Caco-2 (cell line): Measurements from ENCODE around the gene HSPH1. TPM values are rescaled to one million over a fixed set of nuclear protein-coding genes. Genes with fewer than 3 reads are reported as not detected.

Experiments used
- BruUV-seq: library from RNA; stranded (reverse); fragments of 400-500 nt; replicated peaks from 2 replicates; lab custom pipeline; 2021; lab: Mats Ljungman, UMichigan
- CTCF ChIA-PET: fragments of 300-600 bp; sonication (Branson Sonifier 250); formaldehyde crosslinking; loops from one replicate; lab custom pipeline; 2022; ENCODE audit warnings: antibody characterized with exemption; lab: Charles Lee
- POLR2A ChIA-PET: fragments of 300-600 bp; sonication (Branson Sonifier 250); formaldehyde crosslinking; loops from one replicate; lab custom pipeline; 2022; ENCODE audit warnings: antibody characterized with exemption; lab: Charles Lee
- DNase-seq, 2 experiments: peaks; one replicate each; pipeline versions ENCODE4 v3.0.0 to v3.0.0-alpha.2; 2020 to 2022
- H3K27me3 ChIP-seq: replicated peaks from 2 replicates; pipeline ENCODE4 v1.6.0; 2011; ENCODE audit warnings: low read length; ENCODE audit not compliant: control insufficient read depth, insufficient read depth
- H3K36me3 ChIP-seq: 2 replicates; pipeline ENCODE4 v1.5.1; 2011; ENCODE audit warnings: low read length; ENCODE audit not compliant: control insufficient read depth, insufficient read depth
- H3K4me1 ChIP-seq: fragments of 250-450 bp; sonication (Bioruptor Pico); 2 replicates; pipeline ENCODE4 v1.5.1; 2020; ENCODE audit warnings: mild to moderate bottlenecking
- H3K4me3 ChIP-seq: 2 replicates; pipeline ENCODE4 v1.5.1; 2011; ENCODE audit warnings: low read depth, mild to moderate bottlenecking, control low read depth, low read length
- H3K9me3 ChIP-seq: fragments of 250-450 bp; sonication (Bioruptor Pico); 2 replicates; pipeline ENCODE4 v1.5.1; 2020; ENCODE audit warnings: mild to moderate bottlenecking, moderate library complexity
- H3K27ac Mint-ChIP-seq: one replicate; pipeline ENCODE4 v1.8.0; 2022; ENCODE audit warnings: mixed read lengths; ENCODE audit not compliant: unreplicated experiment
- H3K27me3 Mint-ChIP-seq: one replicate; pipeline ENCODE4 v1.8.0; 2022; ENCODE audit warnings: mixed read lengths; ENCODE audit not compliant: insufficient read depth, unreplicated experiment
- H3K36me3 Mint-ChIP-seq: one replicate; pipeline ENCODE4 v1.8.0; 2022; ENCODE audit warnings: mild to moderate bottlenecking, mixed read lengths; ENCODE audit not compliant: insufficient read depth, unreplicated experiment
- H3K4me1 Mint-ChIP-seq: one replicate; pipeline ENCODE4 v1.8.0; 2022; ENCODE audit warnings: low read depth, mixed read lengths; ENCODE audit not compliant: unreplicated experiment
- H3K4me3 Mint-ChIP-seq: one replicate; pipeline ENCODE4 v1.8.0; 2022; ENCODE audit warnings: mild to moderate bottlenecking, moderate library complexity, mixed read lengths; ENCODE audit not compliant: unreplicated experiment
- H3K9me3 Mint-ChIP-seq: one replicate; pipeline ENCODE4 v1.8.0; 2022; ENCODE audit warnings: mixed read lengths; ENCODE audit not compliant: unreplicated experiment
- intact Hi-C: fragments of 100-400 bp; cut with micrococcal nuclease; formaldehyde crosslinking; loops from one replicate; pipeline ENCODE4 v1.10.0; 2022; ENCODE audit not compliant: unreplicated experiment
- total RNA-seq: library from RNA; stranded (reverse); gene quantifications from 2 replicates; pipeline ENCODE4 v1.2.3, GENCODE V29; 2022
- TF ChIP-seq, protein P1 (sequence below), 2 experiments: fragments of 200-600 bp in 1 of 2; IDR thresholded peaks; 1 replicate in 1 of 2; 2 replicates in 1 of 2; pipeline versions ENCODE4 v1.5.1 to v1.8.0; 2011 to 2022; ENCODE audit warnings: antibody characterized with exemption in 1 of 2, control low read depth in 1 of 2, inconsistent platforms in 1 of 2, low read depth in 1 of 2, low read length in 1 of 2, mild to moderate bottlenecking in 1 of 2, moderate library complexity in 1 of 2; ENCODE audit not compliant: insufficient read depth in 1 of 2, severe bottlenecking in 1 of 2, unreplicated experiment in 1 of 2

The HSPH1 gene
- total RNA-seq, 1 experiment from 2014 or later: 141 TPM

DNA sequence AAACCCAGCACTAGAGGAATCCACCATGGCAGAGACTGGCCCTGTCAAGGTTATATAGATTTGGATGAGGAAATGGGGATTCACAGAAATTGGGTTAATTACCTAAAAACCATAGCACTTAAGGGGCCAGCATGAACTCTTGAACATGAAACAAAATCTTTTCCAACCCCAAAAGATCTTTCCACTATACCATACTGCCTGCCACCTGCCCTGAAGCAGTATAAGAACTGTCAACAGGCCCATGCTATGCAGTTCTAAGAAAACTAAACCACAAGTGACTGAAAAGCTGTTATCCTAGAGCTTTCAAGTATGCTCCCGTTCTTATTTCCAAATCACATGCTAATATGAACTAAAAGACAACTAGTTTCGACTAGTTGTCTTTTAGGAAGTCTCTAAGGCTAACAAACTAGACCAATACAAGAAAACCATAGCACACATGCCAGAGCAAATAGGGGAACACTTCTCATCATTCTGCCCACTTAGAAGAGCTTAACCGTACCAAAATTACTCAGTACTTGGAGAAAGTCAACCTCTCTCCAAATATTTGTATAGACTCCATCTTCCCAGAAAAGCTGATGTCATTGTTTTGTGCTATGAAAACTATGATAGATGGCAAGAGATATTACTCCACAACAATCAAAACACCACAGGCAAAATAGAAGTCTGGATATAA, 27.5 kb downstream of the HSPH1 start:
- Mint-ChIP-seq H3K36me3 (peaks cover 61% of the 10 kb centered on the region), H3K27ac (no peak overlapping the region), H3K9me3 (no peaks in the 10 kb centered on the region), H3K27me3 (no peaks in the 10 kb centered on the region), H3K4me3 (no peak overlapping the region), H3K4me1 (no peaks in the 10 kb centered on the region)
- no peaks in the 10 kb centered on the region; the same call in 1 of the 2 replicates for H3K36me3 ChIP-seq
- TF ChIP-seq, protein P1, sequence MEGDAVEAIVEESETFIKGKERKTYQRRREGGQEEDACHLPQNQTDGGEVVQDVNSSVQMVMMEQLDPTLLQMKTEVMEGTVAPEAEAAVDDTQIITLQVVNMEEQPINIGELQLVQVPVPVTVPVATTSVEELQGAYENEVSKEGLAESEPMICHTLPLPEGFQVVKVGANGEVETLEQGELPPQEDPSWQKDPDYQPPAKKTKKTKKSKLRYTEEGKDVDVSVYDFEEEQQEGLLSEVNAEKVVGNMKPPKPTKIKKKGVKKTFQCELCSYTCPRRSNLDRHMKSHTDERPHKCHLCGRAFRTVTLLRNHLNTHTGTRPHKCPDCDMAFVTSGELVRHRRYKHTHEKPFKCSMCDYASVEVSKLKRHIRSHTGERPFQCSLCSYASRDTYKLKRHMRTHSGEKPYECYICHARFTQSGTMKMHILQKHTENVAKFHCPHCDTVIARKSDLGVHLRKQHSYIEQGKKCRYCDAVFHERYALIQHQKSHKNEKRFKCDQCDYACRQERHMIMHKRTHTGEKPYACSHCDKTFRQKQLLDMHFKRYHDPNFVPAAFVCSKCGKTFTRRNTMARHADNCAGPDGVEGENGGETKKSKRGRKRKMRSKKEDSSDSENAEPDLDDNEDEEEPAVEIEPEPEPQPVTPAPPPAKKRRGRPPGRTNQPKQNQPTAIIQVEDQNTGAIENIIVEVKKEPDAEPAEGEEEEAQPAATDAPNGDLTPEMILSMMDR (IDR thresholded peaks at IDR 0.05; ENCODE audit: insufficient read depth in 1 of 2, low read depth in 1 of 2, low read length in 1 of 2, severe bottlenecking in 1 of 2, unreplicated experiment in 1 of 2): no peak
- CTCF ChIA-PET: no interaction called here
- H3K9me3 ChIP-seq: no peaks in the 10 kb centered on the region
- BruUV-seq: no TSS peak
- POLR2A ChIA-PET: no interaction called here
- intact Hi-C loops: no loop called here
- no peak overlapping the region for H3K4me3 ChIP-seq
- no peak for DNase-seq
- no peaks in the 10 kb centered on the region for H3K27me3 ChIP-seq
- no peaks in the 10 kb centered on the region for H3K4me1 ChIP-seq

DNA sequence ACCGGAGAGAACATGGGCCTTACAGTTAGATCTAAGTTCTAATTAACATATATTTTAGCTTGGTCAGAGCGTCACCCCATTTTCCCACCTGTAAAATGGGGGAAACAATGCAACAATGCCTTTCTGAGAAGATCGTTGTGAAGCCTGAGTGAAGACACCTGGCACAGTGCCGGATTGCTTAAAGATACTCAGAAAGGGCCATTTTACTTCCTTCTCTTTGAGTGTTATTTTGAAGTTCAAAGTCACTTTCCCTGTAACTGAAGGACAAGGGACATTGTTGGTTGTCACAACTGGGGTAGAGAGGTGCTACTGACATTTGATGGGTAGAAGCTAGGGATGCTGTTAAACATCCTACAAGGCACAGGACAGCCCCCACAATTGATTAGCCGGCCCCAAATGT, 28.1 kb downstream of the HSPH1 start:
- H3K4me1 Mint-ChIP-seq: no peaks in the 10 kb centered on the region
- TF ChIP-seq, protein P1 (IDR thresholded peaks at IDR 0.05; ENCODE audit: insufficient read depth in 1 of 2, low read depth in 1 of 2, low read length in 1 of 2, severe bottlenecking in 1 of 2, unreplicated experiment in 1 of 2): no peak
- Histone ChIP-seq H3K9me3 (no peaks in the 10 kb centered on the region), H3K36me3 (no peaks in the 10 kb centered on the region; the same call in 1 of the 2 replicates), H3K4me1 (no peaks in the 10 kb centered on the region), H3K4me3 (no peak overlapping the region), H3K27me3 (no peaks in the 10 kb centered on the region)
- no peaks in the 10 kb centered on the region for H3K27me3 Mint-ChIP-seq
- H3K9me3 Mint-ChIP-seq: no peaks in the 10 kb centered on the region
- no peak overlapping the region for H3K27ac Mint-ChIP-seq
- intact Hi-C loops: no loop called here
- POLR2A ChIA-PET: no interaction called here
- CTCF ChIA-PET: no interaction called here
- H3K36me3 Mint-ChIP-seq: peaks cover 55% of the 10 kb centered on the region
- no peak overlapping the region for H3K4me3 Mint-ChIP-seq
- BruUV-seq: no TSS peak
- DNase-seq: no peak

DNA sequence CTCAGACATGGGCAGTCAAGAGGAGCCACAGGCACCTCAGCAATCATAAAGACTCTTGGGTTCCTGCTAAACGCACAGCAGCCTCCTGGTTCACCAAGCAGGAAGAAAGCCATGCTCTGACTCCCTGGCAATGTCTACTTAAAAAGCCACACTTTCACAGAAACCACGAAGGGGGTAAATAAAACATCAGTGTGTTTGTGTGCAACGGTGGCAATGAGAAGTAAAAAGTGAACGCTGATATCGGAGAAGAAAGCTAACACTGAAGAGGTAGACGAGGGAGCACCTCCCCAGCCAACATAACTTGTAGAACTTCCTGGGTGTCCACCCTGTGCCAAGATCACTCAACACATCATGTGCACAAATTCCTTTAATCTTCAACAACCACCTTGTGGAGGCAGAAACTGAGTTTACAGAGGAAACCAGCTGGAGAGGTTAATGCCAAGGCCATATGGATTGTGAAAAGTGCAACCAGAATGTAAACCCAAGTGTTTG, 30.2 kb downstream of the HSPH1 start:
- Mint-ChIP-seq H3K36me3 (peaks cover 34% of the 10 kb centered on the region), H3K27ac (no peak overlapping the region), H3K4me1 (no peaks in the 10 kb centered on the region), H3K27me3 (no peaks in the 10 kb centered on the region), H3K4me3 (no peak overlapping the region), H3K9me3 (no peaks in the 10 kb centered on the region)
- POLR2A ChIA-PET: no interaction called here
- no peaks in the 10 kb centered on the region; the same call in 1 of the 2 replicates for H3K36me3 ChIP-seq
- no peaks in the 10 kb centered on the region for H3K27me3 ChIP-seq
- H3K4me3 ChIP-seq: no peak overlapping the region
- H3K9me3 ChIP-seq: no peaks in the 10 kb centered on the region
- no peak for DNase-seq
- intact Hi-C loops: no loop called here
- BruUV-seq: no TSS peak
- TF ChIP-seq, protein P1 (IDR thresholded peaks at IDR 0.05; ENCODE audit: insufficient read depth in 1 of 2, low read depth in 1 of 2, low read length in 1 of 2, severe bottlenecking in 1 of 2, unreplicated experiment in 1 of 2): no peak
- H3K4me1 ChIP-seq: no peaks in the 10 kb centered on the region
- CTCF ChIA-PET: no interaction called here
